Esophagus muscularis mucosa (tissue), 3 donors: Measurements from ENCODE around the gene POLH.

Source experiments
- CTCF ChIP-seq, 3 experiments: fragments of 200-600 bp in 2 of 3; fragments of 450-650 bp in 1 of 3; sonication (generic) in 2 of 3; IDR thresholded peaks; one replicate each; pipeline ENCODE4 v1.5.1; 2017 to 2019; ENCODE audit warnings: antibody characterized with exemption in 3 of 3, mild to moderate bottlenecking in 2 of 3, moderate library complexity in 1 of 3
- POLR2A ChIP-seq: fragments of 450-650 bp; IDR thresholded peaks from one replicate; pipeline ENCODE4 v1.6.1; 2017; ENCODE audit warnings: antibody characterized with exemption, moderate library complexity, mild to moderate bottlenecking, low read depth
- POLR2AphosphoS5 ChIP-seq, 2 donors: sonication (generic); formaldehyde crosslinking; IDR thresholded peaks; one replicate each; pipeline ENCODE4 v1.6.1; 2017; ENCODE audit warnings: antibody characterized with exemption in 2 of 2

GRCh38 chr6:43616725-43617472, 40.9 kb downstream of the POLH start:
- TF ChIP-seq POLR2A: no peak
- TF ChIP-seq CTCF (IDR thresholded peaks at IDR 0.05): no peak
- no peak for TF ChIP-seq POLR2AphosphoS5 (IDR thresholded peaks at IDR 0.05)
